ENCODE data around the gene INPP5D.

The INPP5D gene

GRCh38 chr2:233250985-233251305 is 190.8 kb downstream of the INPP5D start:
- DNase-seq, result no peak

- DNase-seq, result peak; percentile 96
Measured at GRCh38 chr2:233251306-233252116, 191.4 kb downstream of the INPP5D start, which contains the start of gene ATG16L1. Gene ATG16L1 (plus strand): TSS chr2:233251673. CDS start chr2:233251828, 155 bp downstream.

GRCh38 chr2:233252227-233252626 is 192.1 kb downstream of the INPP5D start:
- no peak for DNase-seq

- no peak for DNase-seq
Measured at GRCh38 chr2:233255151-233255550, 195.0 kb downstream of the INPP5D start.

GRCh38 chr2:233256048-233256447 is 195.9 kb downstream of the INPP5D start:
- no peak for DNase-seq
